ENCODE results near the gene NUTF2.
"Not testable (repeated sequence)": the region's sequence is repeated elsewhere in the genome, so short reads cannot be mapped to it uniquely, and the experiment has no call there.

The NUTF2 gene

DNA sequence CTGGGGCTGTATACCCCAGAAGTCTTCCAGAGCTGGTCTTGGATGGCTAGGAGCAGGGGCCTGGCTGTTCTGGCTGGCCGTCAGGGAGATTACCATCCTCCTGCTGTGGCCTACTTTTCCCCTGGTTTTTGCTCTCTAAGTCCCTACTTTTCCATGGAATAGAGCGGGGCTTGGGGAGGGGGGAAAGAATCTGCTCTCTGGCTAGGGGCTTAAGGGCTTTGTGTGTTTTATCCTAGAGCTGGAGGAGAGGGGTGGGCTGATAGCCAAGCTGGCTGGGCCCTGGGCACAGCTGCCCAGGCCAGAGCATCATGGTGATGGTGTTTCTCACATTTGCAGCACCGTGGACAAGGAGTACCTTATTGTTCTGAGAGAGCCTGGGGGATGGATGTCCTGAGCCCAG, 41.6 kb downstream of the NUTF2 start:
- DNase-seq, result no peak

DNA sequence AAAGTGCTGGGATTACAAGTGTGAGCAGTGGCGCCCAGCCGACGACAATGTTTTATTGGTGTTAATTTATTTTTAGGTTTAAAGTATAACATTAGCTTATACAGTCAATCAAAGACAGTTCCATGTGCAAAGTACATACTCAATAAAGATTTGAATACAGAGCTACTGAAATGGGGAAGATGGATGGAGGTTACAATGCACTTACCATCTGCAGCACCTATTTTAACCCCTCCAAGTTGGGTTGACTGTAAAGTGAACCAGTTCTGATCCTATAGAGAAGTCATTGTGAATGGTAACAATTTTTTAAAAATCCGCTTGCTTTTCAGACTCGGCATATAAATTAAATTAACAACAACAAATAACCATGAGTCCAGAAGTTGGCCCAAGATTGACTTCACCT, 45.6 kb downstream of the NUTF2 start:
- DNase-seq, result no peak

DNA sequence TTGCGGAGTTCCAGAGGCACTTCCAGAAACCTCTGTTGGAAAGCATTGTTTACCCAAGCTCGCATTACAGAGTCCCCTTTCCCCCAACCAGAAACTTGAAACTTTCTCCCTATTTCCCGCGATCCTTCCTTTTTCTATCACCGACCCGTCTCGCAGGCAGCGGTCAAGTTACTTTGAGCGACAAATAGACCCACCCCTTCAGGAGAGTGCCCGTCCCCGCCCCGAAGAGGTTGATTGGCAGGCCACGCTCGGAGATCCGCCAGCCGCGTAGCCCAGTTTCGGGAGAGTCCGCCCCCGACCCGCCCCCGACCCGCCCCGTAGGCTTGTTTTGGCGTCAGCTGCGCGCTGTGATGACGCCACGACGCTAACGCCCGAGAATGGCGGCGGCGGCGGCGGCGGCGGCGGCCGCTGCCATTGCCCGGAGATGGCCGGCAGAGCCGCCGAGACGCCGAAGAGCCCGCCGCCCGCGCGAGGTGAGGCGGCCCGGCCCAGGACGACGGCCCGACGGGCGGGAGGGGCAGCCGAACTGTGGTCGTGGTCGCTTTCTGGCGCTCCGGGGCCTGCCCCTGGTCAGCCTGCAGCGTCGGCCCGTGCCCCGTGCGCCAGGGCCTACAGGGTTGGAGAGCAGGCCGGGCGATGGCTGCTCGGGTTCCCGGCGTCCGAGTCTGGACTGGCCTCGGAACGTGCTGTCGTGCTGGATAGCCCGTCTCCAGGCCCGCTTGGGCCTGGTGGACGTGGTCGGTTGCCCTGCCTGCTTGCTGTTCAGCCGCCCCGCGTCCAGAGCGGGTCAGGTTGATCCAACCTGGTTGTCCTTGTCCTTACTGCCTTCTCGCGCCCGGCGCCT, 46.4 kb downstream of the NUTF2 start, which contains the start of gene PSKH1:
TSS of gene PSKH1 (plus strand) at position 356 of the 844 bp plus-strand sequence. CDS start 15,496 bp downstream, outside the sequence.
- peak; percentile 66 to 87 for DNase-seq

DNA sequence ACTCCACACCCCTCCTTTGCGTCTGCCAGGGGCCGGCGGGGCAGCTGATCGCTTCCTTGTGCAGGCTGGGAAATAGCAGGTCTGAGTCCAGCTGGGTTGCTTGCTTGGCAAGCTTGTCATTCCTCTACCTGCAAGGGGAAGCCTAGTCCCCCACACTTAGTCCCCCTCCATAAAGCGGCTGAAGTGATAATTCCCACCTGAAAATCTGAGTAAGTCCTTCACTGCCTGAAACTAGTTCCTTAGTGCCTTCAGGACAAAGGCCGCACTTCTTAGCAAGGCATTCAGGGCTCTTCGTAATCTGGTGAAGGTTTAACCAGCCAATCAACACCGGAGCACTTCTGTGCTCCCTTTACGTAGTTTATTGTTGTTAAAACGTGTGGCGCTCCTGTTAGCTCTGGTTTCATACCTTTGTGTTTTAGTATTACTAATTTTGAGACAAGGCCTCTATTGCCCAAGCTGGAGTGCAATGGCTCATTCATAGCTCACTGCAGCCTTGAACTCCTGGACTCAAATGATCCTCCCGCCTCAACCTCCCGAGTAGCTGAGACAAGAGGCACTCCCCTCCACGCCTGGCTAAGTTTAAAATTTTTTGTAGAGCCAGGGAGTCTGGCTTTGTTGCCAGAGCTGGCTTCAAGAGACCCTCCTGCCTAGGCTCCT, 47.1 kb downstream of the NUTF2 start:
- no peak for DNase-seq

DNA sequence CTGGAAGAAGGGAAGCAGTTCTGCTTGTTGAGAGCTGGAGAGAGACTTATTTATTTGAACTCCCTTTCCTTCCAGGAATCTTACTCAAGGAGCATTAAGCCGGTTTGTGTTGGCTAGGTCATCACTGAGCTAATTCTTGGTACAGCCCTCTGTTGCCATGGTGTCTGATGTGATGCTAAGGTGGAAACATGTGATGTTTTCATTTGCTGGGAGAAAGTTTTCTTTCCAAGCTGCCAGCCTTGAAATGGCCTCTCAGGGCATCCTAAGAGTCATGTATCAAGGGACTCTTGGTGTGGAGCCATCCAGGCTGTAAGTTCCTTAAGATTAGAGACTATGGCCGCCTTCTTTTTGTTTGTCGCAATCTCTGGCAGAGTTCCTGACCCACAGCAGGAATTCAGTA, 50.5 kb downstream of the NUTF2 start:
- no peak for DNase-seq

DNA sequence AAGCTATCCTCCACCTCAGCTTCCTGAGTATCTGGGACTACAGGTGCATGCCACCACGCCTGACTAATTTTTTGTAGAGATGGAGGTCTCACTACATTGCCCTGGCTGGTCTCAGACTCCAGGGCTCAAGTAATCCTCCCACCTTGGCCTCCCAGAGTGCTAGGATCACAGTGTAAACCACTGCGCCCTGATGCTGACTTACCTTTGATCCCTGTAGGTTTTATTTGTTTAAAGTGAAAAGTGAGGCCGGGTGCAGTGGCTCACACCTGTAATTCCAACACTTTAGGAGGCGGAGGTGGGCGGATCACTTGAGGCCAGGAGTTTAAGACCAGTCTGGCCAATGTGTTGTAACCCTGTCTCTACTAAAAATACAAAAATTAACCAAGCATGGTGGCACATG, 55.0 kb downstream of the NUTF2 start:
- no peak for DNase-seq

DNA sequence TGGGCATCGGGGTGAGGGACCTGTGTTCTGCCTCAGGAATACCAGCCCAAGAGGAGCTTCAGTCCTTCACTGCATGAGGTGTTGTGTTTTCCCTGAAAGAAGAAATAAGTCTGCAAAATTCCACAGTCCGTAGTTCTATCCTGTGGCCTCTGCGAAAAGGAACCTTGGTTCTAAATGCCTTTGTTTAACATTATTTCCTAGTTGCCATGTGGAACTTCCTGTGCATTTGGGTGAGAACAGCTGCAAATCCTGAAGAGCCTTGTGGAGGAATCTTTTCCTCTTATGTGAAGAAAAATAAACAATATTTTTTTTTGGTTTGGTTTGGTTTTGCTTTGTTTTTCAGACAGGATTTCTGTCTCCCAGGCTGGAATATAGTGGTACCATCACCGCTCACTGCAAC, 56.1 kb downstream of the NUTF2 start:
- no peak for DNase-seq

DNA sequence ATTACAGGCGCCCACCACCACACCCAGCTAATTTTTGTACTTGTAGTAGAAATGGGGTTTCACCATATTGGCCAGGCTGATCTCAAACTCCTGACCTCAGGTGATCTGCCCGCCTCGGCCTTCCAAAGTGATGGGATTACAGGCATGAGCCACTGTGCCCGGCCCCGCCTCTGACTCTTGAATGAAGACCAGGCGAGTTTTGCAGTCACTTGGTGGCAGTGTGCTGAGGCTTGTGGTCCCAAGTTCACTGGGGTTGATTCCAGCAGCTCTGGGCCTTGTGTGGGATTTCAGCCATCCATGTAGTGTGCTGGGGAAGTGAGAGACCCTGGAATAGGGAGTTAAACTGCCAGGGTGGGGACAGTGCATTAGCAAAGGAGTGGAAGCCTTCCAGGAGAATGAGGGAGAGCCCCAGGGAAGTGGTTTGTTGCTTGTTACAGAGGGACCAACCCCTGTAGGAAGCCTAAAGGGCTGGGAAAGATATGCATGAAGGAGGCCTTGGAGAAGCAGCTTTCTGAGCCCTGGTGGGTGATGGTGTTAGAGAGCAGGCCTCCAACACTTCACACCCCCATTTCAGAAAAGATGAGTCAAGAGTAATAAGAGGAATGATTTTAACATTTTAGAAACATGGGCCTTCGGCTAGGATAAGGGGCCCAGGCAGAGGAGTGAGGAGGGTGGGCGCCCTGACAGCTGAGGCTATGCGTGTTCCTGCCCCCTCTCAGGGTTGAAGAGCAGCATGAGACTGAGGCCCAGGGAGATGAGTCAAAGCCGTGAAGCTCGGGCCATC, 60.9 kb downstream of the NUTF2 start:
- DNase-seq, result no peak

DNA sequence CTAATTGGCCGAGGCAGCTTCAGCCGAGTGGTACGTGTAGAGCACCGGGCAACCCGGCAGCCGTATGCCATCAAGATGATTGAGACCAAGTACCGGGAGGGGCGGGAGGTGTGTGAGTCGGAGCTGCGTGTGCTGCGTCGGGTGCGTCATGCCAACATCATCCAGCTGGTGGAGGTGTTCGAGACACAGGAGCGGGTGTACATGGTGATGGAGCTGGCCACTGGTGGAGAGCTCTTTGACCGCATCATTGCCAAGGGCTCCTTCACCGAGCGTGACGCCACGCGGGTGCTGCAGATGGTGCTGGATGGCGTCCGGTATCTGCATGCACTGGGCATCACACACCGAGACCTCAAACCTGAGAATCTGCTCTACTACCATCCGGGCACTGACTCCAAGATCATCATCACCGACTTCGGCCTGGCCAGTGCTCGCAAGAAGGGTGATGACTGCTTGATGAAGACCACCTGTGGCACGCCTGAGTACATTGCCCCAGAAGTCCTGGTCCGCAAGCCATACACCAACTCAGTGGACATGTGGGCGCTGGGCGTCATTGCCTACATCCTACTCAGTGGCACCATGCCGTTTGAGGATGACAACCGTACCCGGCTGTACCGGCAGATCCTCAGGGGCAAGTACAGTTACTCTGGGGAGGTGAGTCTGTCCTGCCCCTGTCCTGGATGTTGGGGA, 62.5 kb downstream of the NUTF2 start:
- no peak for DNase-seq

DNA sequence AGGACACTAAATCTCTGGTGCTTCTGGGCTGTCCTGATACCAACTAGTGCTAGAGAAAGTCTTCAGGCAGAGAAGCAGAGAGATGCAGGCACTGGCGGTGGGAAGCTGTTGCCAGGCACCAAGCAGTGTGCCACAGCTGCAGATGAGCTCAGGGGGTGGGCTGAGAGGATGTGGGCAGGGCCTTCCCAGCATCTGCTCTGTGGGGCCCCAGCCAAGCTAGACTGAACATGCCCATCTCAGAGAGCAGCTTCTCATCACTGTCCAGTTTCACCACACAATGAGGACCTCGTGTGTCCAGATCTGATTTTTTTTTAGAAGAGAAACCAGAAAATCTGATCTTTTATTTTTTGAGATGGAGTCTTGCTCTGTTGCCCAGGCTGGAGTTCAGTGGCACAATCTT, 63.4 kb downstream of the NUTF2 start:
- no peak for DNase-seq

DNA sequence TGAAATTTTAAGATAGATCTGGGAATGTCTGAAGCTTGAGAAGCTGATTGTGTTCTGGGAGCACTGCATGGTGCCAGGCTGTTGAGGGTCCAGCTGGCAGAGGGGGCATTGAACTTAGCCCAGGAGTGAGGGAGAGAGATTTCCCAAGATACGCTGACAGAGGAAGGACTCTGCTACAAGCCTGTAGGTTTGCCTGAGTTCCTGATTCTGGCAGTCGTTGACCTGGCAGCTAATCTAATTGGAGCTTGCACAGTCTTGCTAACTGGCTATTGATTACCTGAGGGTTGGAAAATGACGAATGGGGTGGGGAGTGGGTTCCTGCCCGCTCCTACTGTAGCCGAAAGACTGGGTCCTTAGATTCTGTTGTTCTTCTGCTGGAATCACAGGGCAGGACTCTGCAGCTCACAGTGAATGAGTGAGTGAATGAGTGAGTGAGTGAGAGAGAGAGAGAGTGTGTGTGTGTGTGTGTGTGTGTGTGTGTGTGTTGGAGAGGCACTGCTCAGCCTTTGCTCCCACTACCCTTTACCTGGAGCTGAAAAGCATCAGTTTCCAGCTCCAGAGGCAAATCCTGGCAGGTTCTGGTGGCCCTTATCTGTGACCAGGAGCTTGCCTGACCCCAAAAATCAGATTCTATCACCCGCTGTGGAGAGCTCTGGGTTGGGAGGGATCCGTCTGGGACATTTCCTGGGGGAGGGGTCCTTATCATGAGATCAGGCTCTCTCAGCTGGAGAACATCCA, 68.2 kb downstream of the NUTF2 start:
- no peak for DNase-seq

DNA sequence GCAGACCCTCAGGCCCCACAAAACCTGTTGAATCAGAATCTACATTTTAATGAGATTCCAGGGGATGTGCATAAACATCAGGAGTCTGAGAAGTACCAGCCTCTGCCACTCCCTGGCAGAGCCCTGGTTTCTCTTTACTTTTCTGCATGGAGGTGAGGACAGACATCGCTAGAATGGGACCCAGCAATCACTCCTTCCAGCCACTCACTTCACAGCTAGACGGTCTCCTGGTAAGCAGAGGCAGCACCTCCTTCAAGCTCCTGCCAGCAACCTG, 68.7 kb downstream of the NUTF2 start:
- DNase-seq, result not testable (repeated sequence)

DNA sequence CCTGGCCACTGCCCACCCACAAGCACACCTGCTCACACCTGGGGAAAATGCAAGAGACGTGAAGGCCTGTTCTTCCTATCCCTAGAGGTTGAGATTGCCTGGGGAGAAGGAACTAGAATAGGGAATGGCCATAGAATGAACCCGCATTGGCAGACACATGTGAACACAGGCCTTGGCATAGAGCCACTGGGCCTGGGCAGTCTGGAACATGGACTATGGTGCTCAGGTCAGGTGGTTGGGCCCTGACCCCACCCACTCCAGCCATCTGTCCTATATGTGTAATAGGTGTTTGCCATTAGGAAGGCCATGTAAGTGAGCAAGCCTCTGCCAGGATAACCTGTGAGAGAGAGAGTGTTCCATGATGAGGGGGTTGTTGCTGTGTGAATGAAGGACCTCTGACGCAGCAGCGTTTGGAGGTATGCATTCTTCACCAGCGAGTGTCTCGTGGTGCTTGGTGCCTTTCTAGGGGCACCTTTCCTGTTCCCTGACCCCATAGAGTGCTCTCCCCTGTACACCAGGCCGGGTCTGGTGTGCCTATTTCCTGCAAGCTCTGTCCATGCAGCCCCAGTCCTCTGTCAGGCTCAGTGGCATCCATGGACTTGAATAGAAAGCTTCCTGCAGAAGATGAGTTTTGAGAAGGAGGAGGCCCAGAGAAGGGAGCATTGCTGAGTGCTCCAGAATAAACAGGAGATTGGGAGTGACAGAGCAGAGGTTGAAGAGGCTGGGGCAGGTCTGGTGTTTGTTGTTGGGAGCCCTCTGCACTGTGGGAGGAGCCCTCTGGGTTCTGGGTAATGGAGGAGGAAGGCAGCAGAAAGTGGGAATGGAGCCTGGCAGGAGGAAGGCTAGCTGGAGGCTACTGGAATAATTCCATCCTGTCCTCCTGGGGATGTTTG, 69.3 kb downstream of the NUTF2 start:
- DNase-seq, result no peak

DNA sequence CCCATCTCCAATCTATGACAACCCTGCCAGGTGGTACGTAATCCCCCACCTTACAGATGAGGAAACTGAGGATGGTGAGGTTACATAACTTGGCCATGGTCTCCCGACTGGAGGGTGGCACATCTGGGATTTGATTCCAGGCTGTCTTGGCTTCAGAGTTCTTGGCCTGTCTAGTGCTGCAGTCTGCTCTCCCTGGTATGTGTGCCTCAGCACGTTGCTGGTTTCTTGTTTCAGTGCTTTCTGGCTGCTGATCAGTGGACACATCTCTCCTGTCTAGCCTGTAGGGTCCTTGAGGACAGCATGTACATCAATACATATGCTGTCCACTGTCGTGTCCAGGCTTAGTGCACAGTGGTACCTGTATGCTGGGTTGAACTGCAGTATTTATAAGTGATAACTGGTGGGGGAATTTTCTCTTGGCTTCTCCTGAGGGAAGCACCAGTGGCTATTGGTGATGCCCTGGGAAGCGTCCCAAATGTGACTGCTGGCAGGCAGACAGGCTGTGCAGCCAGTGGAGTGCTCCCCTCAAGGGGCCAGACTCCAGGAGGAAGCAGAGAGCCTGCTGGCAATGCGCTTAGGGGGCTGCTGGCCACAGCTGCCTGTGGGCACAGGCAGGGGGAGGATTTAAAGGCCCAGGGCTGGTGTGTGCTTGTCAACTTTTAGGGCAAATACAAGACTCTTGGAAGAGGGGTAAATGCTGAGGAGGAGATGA, 70.6 kb downstream of the NUTF2 start:
- DNase-seq, result no peak

DNA sequence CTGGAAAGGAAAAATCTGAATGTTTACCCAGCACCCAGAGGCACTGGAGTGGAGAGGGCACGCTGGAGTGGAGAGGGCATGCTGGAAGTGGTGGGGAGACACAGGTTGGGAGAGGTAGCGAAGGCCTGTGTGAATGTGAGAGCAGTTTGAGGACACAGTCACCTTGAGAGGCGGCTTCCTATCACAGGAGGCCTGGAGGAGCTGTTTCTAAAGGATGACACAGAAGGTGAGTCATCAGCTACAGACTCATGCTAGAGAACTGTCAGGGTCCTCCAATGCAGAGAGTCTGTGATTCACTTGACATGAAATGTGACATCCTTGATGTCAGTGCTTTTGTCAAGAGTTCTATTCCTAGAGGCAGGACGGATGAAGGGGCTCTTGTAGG, 71.1 kb downstream of the NUTF2 start:
- DNase-seq, result no peak

DNA sequence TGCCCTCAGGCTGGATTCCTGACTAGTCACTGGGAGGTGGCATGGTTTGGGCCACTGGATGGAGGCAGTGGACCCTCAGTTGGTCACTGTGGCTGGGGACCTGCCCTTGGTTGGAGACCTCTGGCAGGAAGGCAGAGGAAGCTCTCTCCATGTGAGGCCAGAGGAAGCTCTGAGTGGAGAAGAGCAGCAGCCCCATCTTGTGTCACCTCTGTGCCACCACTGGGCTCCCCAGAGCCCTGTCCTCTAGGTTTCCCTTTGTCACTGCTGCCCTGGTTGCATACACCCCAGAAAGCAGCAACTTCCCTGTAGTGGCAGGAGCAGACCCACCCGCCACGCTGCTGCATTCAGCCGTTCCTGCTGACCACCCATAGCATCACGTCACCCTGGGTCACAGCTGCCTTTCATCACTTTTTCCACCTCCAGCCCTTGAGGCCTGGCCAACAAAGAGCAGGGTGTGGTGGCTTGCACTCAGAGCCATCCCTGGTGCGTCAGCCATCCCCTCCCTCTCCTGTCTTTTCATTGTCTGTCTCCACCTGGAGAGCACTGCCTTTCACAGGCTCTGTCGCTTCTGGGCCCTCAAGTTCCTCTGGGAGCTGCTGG, 73.0 kb downstream of the NUTF2 start:
- peak in 1 of 2 experiments; percentile 8 for DNase-seq
